Large intestine (tissue), 3 donors: ENCODE measurements around the gene MYCBP2. TPM values are rescaled to one million over a fixed set of nuclear protein-coding genes. Genes with fewer than 3 reads are reported as not detected.
"Not testable (repeated sequence)": the region's sequence is repeated elsewhere in the genome, so short reads cannot be mapped to it uniquely, and the experiment has no call there.

ENCODE experiments used
- DNase-seq, 2 donors: peaks; one replicate each; pipeline versions ENCODE4 v3.0.0 to v3.0.0-alpha.2; 2013
- H3K27ac ChIP-seq: one replicate; pipeline ENCODE4 v1.5.1; 2013; ENCODE audit warnings: low read length
- H3K27me3 ChIP-seq: 2 replicates; pipeline ENCODE4 v1.6.1; 2013; ENCODE audit warnings: low read length; ENCODE audit not compliant: control insufficient read depth, insufficient read depth
- H3K36me3 ChIP-seq: 2 replicates; pipeline ENCODE4 v1.6.1; 2013; ENCODE audit warnings: low read length; ENCODE audit not compliant: control insufficient read depth, insufficient read depth
- H3K4me1 ChIP-seq: one replicate; pipeline ENCODE4 v1.6.1; 2013; ENCODE audit warnings: low read length; ENCODE audit not compliant: control insufficient read depth, insufficient read depth
- H3K4me3 ChIP-seq: one replicate; pipeline ENCODE4 v1.5.1; 2013; ENCODE audit warnings: low read length
- H3K9me3 ChIP-seq: one replicate; pipeline ENCODE4 v1.6.1; 2013; ENCODE audit warnings: mild to moderate bottlenecking, low read depth, low read length, moderate library complexity; ENCODE audit not compliant: control insufficient read depth
- WGBS: methylation state at CpG from one replicate; pipeline ENCODE4 v1.1.5; 2013; ENCODE audit warnings: low lambda C conversion rate; ENCODE audit not compliant: insufficient coverage; 5-methylcytosine and 5-hydroxymethylcytosine counted together
- polyA plus RNA-seq: library from polyadenylated mRNA; unstranded; fragments of 120-200 nt; gene quantifications from one replicate; pipeline ENCODE4 v1.2.1, GENCODE V29; 2013

MYCBP2 gene
- polyA plus RNA-seq, 1 donor: 41.8 TPM

- Histone ChIP-seq H3K9me3 (no peaks in the 10 kb centered on the region), H3K27me3 (no peaks in the 10 kb centered on the region), H3K36me3 (peaks cover 17% of the 10 kb centered on the region), H3K27ac (no peak overlapping the region), H3K4me1 (no peaks in the 10 kb centered on the region), H3K4me3 (no peak overlapping the region)
- no peak for DNase-seq
- 85% methylated on average over 5 of the region's 5 CpGs for WGBS
These were observed 61.6 kb downstream of the MYCBP2 start for GRCh38 chr13:77265336-77265735.

DNA sequence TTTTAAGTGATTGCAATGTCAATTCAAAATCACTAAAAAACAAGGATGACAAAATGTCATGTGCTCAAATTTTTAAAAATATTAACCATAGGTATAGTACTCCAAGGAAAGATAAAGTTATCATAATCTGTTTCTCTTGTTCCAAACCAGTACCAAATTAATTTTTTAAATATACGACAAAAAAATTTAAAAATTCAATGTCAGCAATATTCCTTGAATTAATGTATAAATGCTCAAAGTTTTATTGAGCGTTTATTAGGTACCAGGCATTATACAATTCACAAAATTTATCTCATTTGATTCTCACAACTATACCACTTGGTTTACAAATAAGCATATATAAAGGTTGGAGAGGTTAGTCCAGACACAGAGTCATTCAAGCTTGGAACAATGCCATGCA, 64.7 kb downstream of the MYCBP2 start:
- H3K4me1 ChIP-seq: no peaks in the 10 kb centered on the region
- peaks cover 19% of the 10 kb centered on the region for H3K36me3 ChIP-seq
- WGBS: 100% methylated on average over 1 of the region's 2 CpGs
- no peaks in the 10 kb centered on the region for H3K9me3 ChIP-seq
- no peak overlapping the region for H3K4me3 ChIP-seq
- H3K27me3 ChIP-seq: no peaks in the 10 kb centered on the region
- H3K27ac ChIP-seq: no peak overlapping the region
- DNase-seq: no peak

DNA sequence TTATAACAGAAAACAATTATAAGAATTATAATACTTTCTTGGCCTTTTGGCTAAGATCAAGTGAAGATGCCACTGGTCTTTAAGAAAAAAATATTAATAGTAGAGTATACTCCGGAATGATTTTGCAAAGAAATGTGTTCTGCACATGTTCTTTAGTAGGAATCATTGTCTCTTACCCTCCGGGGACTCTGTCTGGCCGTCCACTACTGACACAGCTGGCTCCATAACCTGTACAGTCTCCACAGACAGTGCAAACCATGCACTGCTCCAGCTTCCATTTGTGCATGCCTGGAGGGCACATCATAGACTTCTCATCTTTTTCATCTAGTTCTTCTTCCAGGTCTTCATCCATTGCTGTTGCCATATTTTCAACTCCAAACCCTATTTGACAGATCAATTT, 75.9 kb downstream of the MYCBP2 start:
- 95% methylated on average over 3 of the region's 3 CpGs for WGBS
- Histone ChIP-seq H3K27ac (no peak overlapping the region), H3K4me3 (no peak overlapping the region), H3K36me3 (peaks cover 9% of the 10 kb centered on the region), H3K4me1 (no peaks in the 10 kb centered on the region), H3K27me3 (no peaks in the 10 kb centered on the region), H3K9me3 (no peaks in the 10 kb centered on the region)
- DNase-seq: no peak

DNA sequence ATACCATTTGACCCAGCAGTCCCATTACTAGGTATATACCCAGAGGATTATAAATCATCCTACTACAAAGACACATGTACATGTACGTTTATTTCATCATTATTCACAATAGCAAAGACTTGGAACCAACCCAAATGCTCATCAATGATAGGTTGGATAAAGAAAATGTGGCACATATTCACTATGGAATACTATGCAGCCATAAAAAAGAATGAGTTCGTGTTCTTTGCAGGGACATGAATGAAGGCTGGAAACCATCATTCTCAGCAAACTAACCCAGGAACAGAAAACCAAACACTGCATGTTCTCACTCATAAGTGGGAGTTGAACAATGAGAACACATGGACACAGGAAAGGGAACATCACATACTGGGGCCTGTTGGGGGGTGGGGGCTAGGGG, 81.7 kb downstream of the MYCBP2 start:
- not testable (repeated sequence) for H3K4me1 ChIP-seq, H3K4me3 ChIP-seq, H3K27ac ChIP-seq, H3K27me3 ChIP-seq, H3K9me3 ChIP-seq, DNase-seq
- no CpG with 5 or more reads among the region's 2 CpGs for WGBS
- peaks cover 13% of the 10 kb centered on the region for H3K36me3 ChIP-seq

GRCh38 chr13:77239312-77239711, 87.6 kb downstream of the MYCBP2 start:
- no peak for DNase-seq
- Histone ChIP-seq H3K27me3 (no peaks in the 10 kb centered on the region), H3K4me1 (no peaks in the 10 kb centered on the region), H3K9me3 (no peaks in the 10 kb centered on the region), H3K27ac (no peak overlapping the region), H3K4me3 (no peak overlapping the region), H3K36me3 (peaks cover 13% of the 10 kb centered on the region)
- WGBS: no CpG with 5 or more reads among the region's 3 CpGs

DNA sequence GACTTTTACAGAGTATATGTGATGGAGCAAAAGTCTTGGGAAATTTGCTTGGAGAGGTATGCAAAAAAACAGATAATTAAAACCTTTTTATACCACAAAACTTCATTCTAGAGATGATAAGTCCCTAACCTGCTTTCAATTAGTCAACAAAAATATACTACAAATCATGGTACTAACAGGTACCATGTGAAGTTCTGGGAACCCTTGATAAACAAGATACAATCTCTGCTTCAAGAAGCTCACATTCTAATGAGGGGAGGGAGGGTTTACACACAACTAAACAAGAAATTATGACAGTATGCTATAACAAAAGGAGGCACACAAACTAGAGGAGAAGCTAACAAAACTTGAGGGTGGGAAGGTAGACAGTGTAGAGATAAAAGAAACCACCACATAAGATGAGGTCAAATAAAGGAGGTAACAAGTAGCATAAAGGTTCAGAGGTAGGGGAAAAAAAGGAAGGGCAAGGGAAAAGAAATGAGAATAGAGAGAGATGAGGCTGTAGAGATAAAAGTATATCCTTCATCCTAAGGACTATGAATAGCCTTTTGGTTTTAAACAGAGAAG, 91.4 kb downstream of the MYCBP2 start:
- no peak for DNase-seq
- no peaks in the 10 kb centered on the region for H3K9me3 ChIP-seq
- H3K27me3 ChIP-seq: no peaks in the 10 kb centered on the region
- H3K36me3 ChIP-seq: peaks cover 5% of the 10 kb centered on the region
- H3K4me3 ChIP-seq: no peak overlapping the region
- H3K4me1 ChIP-seq: no peaks in the 10 kb centered on the region
- no peak overlapping the region for H3K27ac ChIP-seq

DNA sequence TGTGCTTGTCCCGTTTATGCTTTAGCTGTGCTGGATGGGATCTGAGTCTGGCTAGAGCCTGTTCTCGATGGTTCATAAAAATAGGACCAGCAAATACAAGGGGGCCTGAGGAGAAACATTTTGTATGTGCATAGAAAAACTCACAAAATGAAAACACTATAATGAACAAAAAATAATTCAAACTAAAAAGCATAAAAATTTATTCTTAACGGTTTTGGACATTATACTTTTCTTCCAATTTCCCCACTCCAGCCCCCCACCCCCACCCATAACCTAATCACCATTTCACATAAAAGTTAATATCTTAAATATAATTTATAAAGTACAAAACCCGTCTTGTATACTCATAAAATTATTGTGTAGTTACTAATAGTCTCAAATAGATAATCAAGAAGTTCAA, 93.7 kb downstream of the MYCBP2 start:
- DNase-seq: no peak
- H3K27me3 ChIP-seq: no peaks in the 10 kb centered on the region
- WGBS: 93% methylated on average over 2 of the region's 4 CpGs
- H3K9me3 ChIP-seq: no peaks in the 10 kb centered on the region
- H3K4me1 ChIP-seq: no peaks in the 10 kb centered on the region
- H3K27ac ChIP-seq: no peak overlapping the region
- peaks cover 2% of the 10 kb centered on the region for H3K36me3 ChIP-seq
- H3K4me3 ChIP-seq: no peak overlapping the region

GRCh38 chr13:77230560-77230959, 96.3 kb downstream of the MYCBP2 start:
- peaks cover 4% of the 10 kb centered on the region for H3K36me3 ChIP-seq
- WGBS: 94% methylated on average over 2 of the region's 5 CpGs
- H3K27ac ChIP-seq: no peak overlapping the region
- no peak for DNase-seq
- no peaks in the 10 kb centered on the region for H3K9me3 ChIP-seq
- H3K27me3 ChIP-seq: no peaks in the 10 kb centered on the region
- no peak overlapping the region for H3K4me3 ChIP-seq
- H3K4me1 ChIP-seq: no peaks in the 10 kb centered on the region

DNA sequence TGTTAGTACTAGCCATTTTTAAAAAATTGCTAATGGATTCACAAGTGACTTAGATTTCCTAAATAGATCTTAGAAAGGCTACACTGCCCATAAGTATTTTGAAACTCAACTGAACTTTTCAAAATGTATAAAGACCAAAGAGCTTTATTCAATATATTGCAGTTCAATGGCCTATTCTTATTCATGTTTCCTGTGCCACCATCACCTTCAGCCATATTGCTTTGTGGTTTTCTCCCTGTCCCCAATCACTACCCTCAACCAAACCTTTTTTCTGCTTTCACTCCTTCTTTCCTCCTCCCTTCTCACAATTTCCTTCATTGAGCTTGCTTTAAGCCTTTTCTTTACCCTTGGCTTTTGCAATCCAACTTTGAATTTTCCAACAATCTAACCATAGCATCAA, 100.9 kb downstream of the MYCBP2 start:
- Histone ChIP-seq H3K4me1 (no peaks in the 10 kb centered on the region), H3K9me3 (no peaks in the 10 kb centered on the region), H3K4me3 (no peak overlapping the region), H3K27ac (no peak overlapping the region), H3K27me3 (no peaks in the 10 kb centered on the region), H3K36me3 (peaks cover 11% of the 10 kb centered on the region)
- no peak for DNase-seq

DNA sequence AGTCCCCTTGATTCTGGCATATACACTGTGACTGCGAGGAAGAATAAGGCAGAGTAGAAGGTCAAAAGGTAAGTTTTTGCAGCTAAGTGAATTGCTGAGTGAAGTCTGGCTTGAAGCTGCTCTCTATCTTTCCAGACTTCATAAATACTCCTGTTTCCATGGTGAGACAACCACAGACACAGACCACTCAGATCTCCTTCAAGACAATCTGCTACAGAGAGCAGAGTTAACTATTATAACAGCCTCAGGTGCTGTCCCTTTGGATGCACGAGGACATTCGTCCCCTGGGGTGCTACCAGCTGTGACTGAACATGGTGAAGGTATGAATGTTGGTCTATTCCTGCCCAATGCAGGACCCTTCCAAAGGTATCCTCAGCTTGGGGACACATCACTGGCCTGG, 104.0 kb downstream of the MYCBP2 start:
- Histone ChIP-seq H3K4me3 (no peak overlapping the region), H3K4me1 (no peaks in the 10 kb centered on the region), H3K27ac (no peak overlapping the region), H3K9me3 (no peaks in the 10 kb centered on the region), H3K36me3 (peaks cover 13% of the 10 kb centered on the region), H3K27me3 (no peaks in the 10 kb centered on the region)
- DNase-seq: no peak
- no CpG with 5 or more reads among the region's 3 CpGs for WGBS

DNA sequence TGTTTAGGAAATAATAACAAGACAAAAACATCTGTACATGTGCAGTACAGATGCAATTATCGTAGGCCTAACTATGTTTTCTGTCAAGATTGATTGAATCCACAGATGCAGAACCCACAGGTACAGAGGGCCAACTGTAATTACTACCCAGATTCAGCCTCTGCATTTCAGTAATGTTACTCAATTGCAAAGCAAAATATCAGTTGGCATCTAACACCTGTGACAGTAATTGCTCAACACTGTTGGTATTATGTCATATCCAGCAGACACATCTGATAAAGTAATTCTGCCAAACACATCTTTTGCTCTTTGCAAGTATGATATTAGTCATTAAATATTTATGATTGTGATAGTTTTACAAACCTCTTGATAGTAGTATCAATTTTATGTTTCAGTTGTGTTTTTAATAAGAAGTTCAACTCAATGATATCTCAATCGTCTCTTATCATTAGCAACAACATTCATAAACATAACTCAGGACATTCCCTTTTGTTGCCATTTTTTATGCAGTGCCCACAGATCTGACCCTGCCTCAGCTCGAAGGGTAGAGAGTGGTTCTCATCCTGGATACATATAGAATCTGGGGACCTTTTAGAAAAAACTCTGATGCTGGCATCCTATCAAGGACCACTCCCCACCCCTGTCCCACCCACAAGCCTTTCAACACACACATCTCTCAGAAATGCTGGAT, 104.7 kb downstream of the MYCBP2 start:
- Histone ChIP-seq H3K9me3 (no peaks in the 10 kb centered on the region), H3K4me1 (no peaks in the 10 kb centered on the region), H3K36me3 (peaks cover 14% of the 10 kb centered on the region), H3K27me3 (no peaks in the 10 kb centered on the region), H3K4me3 (no peak overlapping the region), H3K27ac (no peak overlapping the region)
- DNase-seq: no peak
- WGBS: no CpG with 5 or more reads among the region's 3 CpGs
